Measurements from ENCODE around the gene ULK3. TPM values are rescaled to one million over a fixed set of nuclear protein-coding genes. Genes with fewer than 3 reads are reported as not detected.

The ULK3 gene
- total RNA-seq, 1 donor from 2014 or later, result 46.5 TPM

DNA sequence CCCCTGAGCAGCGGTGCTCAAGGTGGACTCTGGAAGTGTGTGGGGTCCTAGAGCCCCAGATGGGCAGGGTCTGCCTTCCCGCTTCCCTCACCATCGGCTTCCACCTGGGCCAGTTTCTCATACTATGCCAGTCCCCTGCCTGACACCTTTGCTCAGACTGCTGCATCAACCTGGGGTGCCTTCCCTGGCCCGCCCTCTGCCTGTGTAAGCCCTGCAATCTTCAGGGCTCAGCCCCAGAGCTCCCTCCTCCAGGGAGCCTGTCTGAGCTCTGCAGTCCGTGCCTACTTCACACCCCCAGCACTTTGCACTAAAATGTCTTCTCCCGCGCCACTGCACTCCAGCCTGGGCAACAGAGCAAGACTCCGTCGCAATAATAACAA is 48.0 kb downstream of the ULK3 start:
- Mint-ChIP-seq H3K36me3 (ENCODE audit: unreplicated experiment) (no peaks in the 10 kb centered on the region), H3K4me3 (ENCODE audit: unreplicated experiment) (no peak overlapping the region), H3K4me1 (ENCODE audit: low read depth, unreplicated experiment) (peaks cover 12% of the 10 kb centered on the region), H3K9me3 (ENCODE audit: unreplicated experiment) (no peaks in the 10 kb centered on the region), H3K27me3 (ENCODE audit: unreplicated experiment) (peaks cover 9% of the 10 kb centered on the region), H3K27ac (ENCODE audit: unreplicated experiment) (no peak overlapping the region)
- no peak for DNase-seq
- TF ChIP-seq, protein P1, sequence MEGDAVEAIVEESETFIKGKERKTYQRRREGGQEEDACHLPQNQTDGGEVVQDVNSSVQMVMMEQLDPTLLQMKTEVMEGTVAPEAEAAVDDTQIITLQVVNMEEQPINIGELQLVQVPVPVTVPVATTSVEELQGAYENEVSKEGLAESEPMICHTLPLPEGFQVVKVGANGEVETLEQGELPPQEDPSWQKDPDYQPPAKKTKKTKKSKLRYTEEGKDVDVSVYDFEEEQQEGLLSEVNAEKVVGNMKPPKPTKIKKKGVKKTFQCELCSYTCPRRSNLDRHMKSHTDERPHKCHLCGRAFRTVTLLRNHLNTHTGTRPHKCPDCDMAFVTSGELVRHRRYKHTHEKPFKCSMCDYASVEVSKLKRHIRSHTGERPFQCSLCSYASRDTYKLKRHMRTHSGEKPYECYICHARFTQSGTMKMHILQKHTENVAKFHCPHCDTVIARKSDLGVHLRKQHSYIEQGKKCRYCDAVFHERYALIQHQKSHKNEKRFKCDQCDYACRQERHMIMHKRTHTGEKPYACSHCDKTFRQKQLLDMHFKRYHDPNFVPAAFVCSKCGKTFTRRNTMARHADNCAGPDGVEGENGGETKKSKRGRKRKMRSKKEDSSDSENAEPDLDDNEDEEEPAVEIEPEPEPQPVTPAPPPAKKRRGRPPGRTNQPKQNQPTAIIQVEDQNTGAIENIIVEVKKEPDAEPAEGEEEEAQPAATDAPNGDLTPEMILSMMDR (IDR thresholded peaks at IDR 0.05; ENCODE audit: partially characterized antibody, unreplicated experiment), result no peak

DNA sequence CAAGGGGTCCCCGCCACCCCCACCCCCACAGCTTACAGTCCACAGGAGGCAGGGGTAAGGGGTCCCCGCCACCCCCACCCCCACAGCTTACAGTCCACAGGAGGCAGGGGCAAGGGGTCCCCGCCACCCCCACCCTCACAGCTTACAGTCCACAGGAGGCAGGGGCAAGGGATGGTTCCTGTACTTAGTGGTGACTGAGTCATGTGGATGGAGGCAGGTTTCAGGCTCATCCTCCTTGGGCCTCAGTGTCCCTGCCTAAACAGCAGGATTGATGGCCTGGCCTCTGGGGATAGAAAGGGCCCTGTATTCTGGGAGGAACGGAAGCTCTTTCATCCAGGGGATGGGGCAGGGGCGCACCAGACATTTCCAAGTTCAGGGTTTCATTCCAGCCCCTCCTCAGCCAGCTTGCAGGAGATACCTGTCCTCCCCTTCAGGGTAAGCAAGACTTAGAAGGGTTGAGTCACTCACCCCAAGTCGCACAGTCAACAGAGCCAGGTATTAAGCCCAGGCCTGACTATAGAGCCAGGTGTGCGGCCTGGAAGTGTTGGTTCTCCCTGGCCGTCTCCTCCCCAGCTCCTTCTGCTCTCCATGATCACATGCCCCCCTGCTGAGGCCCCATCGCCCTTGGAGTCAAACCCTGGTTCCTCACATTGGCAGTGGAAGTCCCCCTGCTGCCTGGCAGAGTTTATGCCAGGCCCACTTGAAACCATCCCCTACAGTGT is 48.5 kb downstream of the ULK3 start:
- DNase-seq, result no peak
- Mint-ChIP-seq H3K27ac (ENCODE audit: unreplicated experiment) (no peak overlapping the region), H3K4me1 (ENCODE audit: low read depth, unreplicated experiment) (peaks cover 17% of the 10 kb centered on the region), H3K4me3 (ENCODE audit: unreplicated experiment) (no peak overlapping the region), H3K9me3 (ENCODE audit: unreplicated experiment) (no peaks in the 10 kb centered on the region), H3K27me3 (ENCODE audit: unreplicated experiment) (peaks cover 9% of the 10 kb centered on the region), H3K36me3 (ENCODE audit: unreplicated experiment) (no peaks in the 10 kb centered on the region)
- TF ChIP-seq, protein P1 (IDR thresholded peaks at IDR 0.05; ENCODE audit: partially characterized antibody, unreplicated experiment), result no peak

DNA sequence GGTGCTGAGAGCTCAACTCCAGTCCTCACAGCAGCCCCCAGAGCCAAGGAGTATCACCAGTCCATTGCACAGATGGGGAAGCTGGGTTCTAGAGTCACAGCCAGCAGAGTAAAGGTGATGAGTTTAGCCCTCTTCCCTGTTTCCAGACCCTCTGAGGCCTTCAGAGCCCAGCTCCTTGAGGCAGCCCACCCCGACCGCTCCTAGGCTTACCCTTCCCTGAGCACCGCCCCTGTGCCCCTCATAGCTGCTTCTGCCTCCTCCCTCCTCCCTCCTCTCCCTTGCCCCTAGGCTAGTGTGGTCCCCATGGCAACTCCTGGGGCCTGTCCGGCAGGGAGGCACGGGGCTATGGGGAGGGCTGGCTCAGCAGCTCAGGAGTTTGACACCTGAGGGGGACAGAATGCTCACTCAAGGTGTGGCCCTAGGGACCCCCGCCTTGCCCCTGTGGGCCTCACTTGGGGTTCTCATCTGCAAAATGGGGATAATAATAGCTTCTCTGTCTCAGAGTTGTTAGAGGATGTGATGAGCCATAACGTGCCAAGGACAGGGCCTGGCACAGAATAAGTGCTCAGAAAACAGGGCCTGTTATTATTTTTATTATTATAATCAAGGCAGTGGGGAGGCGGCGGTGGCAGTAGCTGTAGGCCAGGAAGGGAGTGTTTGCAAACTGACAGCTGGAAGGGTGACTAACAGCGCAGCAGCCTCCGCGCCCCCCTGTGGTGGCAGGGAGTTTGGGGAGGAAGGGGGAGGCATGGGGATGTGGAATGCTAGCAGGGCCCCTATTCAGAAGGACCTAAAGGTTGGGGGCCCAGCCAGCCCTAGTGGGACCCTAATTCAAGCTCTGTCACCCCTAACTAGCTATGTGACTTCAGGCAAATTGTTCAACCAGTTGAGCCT is 49.6 kb downstream of the ULK3 start:
- Mint-ChIP-seq H3K4me1 (ENCODE audit: low read depth, unreplicated experiment) (peaks cover 25% of the 10 kb centered on the region), H3K4me3 (ENCODE audit: unreplicated experiment) (no peak overlapping the region), H3K36me3 (ENCODE audit: unreplicated experiment) (no peaks in the 10 kb centered on the region), H3K27me3 (ENCODE audit: unreplicated experiment) (peaks cover 10% of the 10 kb centered on the region), H3K9me3 (ENCODE audit: unreplicated experiment) (no peaks in the 10 kb centered on the region), H3K27ac (ENCODE audit: unreplicated experiment) (no peak overlapping the region)
- DNase-seq, result no peak
- TF ChIP-seq, protein P1 (IDR thresholded peaks at IDR 0.05; ENCODE audit: partially characterized antibody, unreplicated experiment), result no peak

DNA sequence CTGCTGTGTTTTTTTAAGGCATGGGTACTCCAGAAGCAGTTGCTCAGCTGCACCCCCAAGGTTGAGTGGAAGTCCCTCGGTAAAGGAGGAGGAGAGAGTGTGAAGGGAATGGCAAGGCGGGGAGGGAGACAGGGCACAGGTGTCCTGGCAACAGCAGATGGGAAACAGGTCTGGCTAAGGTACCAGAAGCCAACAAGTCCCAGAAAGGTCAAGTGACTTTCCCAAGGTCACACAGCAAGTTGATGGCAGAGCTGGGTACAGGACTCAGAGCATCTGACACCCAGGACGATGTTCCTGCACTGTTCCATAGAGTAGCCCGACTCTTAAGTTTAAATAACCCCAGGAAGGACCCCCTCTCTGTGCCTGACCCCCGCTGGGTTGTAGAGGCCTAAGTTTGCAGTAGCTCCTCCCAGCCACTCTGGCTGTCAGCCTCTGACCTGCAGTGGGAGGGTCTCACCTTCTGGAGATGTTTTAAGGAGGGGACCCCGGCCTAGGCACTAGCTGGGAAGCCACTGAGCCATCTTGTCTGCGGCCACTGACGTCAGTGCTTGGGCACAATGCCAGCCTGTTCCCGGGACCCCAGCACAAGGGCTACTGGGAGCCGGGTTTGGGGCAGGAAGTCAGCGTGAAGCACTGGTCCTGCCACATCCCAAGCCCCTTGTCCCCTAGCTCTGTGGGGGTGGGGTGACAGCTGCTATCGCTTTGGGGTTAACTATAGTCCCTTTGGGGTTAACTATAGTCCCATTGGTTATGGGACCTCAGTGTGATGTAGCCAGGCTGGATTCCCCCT is 50.5 kb downstream of the ULK3 start:
- no peak for DNase-seq
- Mint-ChIP-seq H3K27ac (ENCODE audit: unreplicated experiment) (no peak overlapping the region), H3K4me3 (ENCODE audit: unreplicated experiment) (no peak overlapping the region), H3K27me3 (ENCODE audit: unreplicated experiment) (peaks cover 10% of the 10 kb centered on the region), H3K4me1 (ENCODE audit: low read depth, unreplicated experiment) (peaks cover 33% of the 10 kb centered on the region), H3K36me3 (ENCODE audit: unreplicated experiment) (no peaks in the 10 kb centered on the region), H3K9me3 (ENCODE audit: unreplicated experiment) (no peaks in the 10 kb centered on the region)
- TF ChIP-seq, protein P1 (IDR thresholded peaks at IDR 0.05; ENCODE audit: partially characterized antibody, unreplicated experiment), result no peak
